ENCODE results near the gene NNT.
"Not testable (repeated sequence)": the region's sequence is repeated elsewhere in the genome, so short reads cannot be mapped to it uniquely, and the experiment has no call there.

NNT gene

DNA sequence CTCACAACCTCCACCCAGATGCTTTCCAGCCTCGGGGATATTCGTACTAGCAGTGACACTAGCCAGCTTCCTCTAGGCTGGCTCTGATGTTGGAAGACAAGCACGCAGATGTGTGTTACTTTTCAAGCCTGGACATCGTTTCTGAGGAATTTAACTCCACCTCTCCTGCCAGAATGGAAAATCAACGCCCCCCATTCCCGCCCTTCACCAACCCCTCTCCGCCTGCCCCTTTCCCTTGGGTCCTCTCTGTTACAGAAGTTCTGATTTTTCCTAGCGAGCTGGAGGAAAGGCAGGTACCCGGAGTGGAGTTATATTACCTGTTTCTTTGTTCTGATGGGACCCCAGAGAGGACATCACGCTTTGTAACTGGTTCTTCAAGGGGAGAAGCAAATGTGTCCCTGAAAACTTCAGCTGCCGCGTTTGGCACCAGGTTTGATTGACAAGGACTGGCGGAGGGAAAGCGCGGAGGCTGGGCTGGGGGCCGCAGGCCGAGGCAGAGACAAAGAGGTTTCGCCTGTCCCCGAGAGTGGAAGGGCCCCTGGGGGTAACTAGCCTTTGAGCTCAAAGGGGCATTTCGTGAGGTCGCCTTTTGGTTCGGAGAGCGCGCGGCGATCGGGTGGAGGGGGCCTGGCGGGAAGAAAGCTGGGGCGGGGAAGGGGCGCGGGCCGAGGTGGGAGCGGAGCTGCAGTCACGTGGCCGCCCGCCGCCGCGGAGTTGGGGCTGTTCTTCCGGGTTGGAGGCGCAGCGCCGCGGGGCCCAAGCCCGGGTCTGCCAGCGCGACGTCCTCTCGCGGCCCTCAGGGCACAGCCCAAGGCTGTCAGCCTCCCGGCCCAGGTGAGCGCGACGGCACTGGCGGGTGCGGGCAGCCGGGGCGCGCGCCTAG lies at the start of gene NNT:
Gene NNT, plus strand, starts transcription at position 720 of the 883 bp plus-strand sequence. CDS start 6,016 bp downstream, outside the sequence.
- peak; percentile 61 to 70 for DNase-seq (ENCODE audit: low spot score in 2 of 2)

GRCh38 chr5:43553381-43553780 lies 49.6 kb upstream of the NNT start:
- H3K4me3 Mint-ChIP-seq, result no peak overlapping the region
- no peak for DNase-seq (ENCODE audit: low spot score in 2 of 2)
- H3K9me3 Mint-ChIP-seq, result no peaks in the 10 kb centered on the region

More for the DNA sequence above, at the start of gene NNT:
- Mint-ChIP-seq H3K27ac (peak within 1 kb of the TSS; percentile 87), H3K4me1 (peaks cover 26% of the 10 kb centered on the region), H3K4me3 (peak within 1 kb of the TSS; percentile 84), H3K9me3 (no peaks in the 10 kb centered on the region), H3K36me3 (peaks cover 13% of the 10 kb centered on the region), H3K27me3 (no peaks in the 10 kb centered on the region)
- peak; percentile 76 for ATAC-seq (ENCODE audit: low read depth)

DNA sequence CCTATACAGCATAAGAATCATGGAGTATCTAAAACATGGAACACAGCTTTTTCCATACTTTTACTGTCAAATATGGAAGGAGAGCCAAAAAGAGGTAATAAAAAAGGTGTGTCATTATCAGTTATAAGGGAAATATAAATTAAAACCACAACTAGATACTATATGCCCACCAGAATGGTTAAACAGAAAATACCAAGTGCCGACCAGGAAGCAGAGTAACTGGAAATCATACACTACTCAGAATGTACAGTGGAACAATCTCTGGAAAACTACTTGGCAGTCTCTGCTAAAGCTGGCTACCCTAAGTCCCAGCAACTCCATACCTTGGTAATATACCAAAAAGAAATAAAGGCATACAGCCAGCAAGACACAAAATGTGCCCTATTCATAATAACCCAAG lies 48.5 kb upstream of the NNT start:
- H3K4me1 Mint-ChIP-seq, result peaks cover 12% of the 10 kb centered on the region
- no peak overlapping the region for H3K4me3 Mint-ChIP-seq
- no peak overlapping the region for H3K27ac Mint-ChIP-seq
- H3K9me3 Mint-ChIP-seq, result no peaks in the 10 kb centered on the region
- ATAC-seq (ENCODE audit: low read depth), result no peak
- no peak for DNase-seq (ENCODE audit: low spot score in 2 of 2)
- peaks cover 2% of the 10 kb centered on the region for H3K27me3 Mint-ChIP-seq
- peaks cover 3% of the 10 kb centered on the region for H3K36me3 Mint-ChIP-seq

More at GRCh38 chr5:43553381-43553780, 49.6 kb upstream of the NNT start:
- Mint-ChIP-seq H3K27me3 (no peaks in the 10 kb centered on the region), H3K27ac (no peak overlapping the region), H3K36me3 (peaks cover 7% of the 10 kb centered on the region), H3K4me1 (peaks cover 14% of the 10 kb centered on the region)
- no peak for ATAC-seq (ENCODE audit: low read depth)

DNA sequence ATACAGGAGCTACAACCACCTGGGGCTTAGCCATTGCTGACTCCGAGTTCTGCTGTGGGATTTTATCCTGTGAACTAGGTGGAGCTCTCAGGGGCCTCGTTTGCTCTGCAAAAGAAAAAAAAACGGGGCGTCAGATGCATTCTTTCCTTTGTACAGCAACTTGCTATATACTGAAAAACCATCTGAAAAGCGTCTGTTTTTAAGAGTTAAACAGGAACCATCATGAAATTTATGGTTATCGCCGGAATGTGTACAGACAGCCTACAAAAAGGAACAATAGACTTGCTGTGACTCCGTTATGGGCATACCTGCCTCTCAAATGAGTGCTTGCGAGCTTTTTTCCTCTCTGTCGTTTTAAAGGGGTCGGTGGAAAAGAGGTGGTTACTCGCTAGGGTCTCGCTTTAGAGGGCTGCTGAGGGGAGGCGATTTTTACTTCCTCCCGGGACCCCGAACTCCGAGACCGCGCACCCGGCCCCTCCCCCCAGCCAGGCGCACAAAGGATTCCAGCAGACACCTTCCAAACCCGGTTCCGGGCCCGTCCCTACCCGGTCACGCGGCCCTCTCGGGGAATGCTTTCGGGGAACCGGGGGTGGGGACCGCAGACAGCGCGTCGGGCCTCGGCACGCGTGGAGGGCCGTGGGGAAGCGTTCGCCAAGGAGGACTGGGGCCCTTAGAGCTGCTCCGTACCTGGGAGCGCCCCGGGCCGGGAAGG lies 46.9 kb upstream of the NNT start:
- no peaks in the 10 kb centered on the region for H3K36me3 Mint-ChIP-seq
- H3K9me3 Mint-ChIP-seq, result no peaks in the 10 kb centered on the region
- peaks cover 2% of the 10 kb centered on the region for H3K27me3 Mint-ChIP-seq
- H3K4me3 Mint-ChIP-seq, result peak overlapping the region; percentile 85
- DNase-seq (ENCODE audit: low spot score in 2 of 2), result peak in 1 of 2 donors; percentile 13
- peak overlapping the region; percentile 92 for H3K27ac Mint-ChIP-seq
- ATAC-seq (ENCODE audit: low read depth), result no peak
- H3K4me1 Mint-ChIP-seq, result peaks cover 10% of the 10 kb centered on the region

GRCh38 chr5:43556607-43556856 lies 46.4 kb upstream of the NNT start:
- peak overlapping the region; percentile 91 for H3K4me3 Mint-ChIP-seq
- H3K27ac Mint-ChIP-seq, result peak overlapping the region; percentile 92
- ATAC-seq (ENCODE audit: low read depth), result peak; percentile 84
- not testable (repeated sequence) for H3K36me3 Mint-ChIP-seq; H3K4me1 Mint-ChIP-seq; H3K27me3 Mint-ChIP-seq; H3K9me3 Mint-ChIP-seq; DNase-seq (ENCODE audit: low spot score in 2 of 2)

DNA sequence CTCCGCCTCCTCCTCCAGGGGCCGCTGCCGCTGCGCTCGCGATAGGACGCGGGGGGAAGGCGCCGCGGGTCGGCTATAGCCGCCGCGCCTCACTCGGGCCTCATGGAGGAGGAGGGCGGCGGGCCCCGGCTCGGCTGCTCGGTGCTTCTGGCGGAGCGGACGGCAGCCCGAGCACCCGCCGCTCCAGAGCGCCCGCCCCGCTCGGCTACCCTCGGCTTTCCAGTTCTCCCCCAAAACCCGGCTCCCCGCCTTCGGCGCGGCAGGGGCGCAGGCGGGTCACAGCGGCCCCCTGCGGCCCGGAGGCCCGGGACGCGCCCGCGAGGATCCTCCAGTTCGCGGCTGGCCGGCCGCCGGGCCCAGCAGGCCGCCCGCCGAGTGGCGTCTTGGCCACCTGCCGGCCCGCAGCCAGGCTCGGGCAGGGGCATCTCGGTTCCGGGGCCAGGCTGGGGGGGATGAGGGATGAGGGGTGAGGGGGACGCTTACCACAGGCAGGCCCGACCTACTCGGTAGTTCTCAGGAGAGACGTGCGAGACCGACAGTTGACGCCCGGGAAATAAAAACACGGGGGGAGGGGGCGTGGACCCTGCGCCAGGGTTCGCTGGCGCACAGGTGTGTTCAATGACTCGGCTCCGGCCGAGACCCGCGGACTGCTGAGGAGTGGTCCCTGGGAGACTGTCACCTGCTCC lies 46.0 kb upstream of the NNT start, which contains the start of gene PAIP1:
Gene PAIP1, minus strand, starts transcription at position 221 of the 686 bp plus-strand sequence. CDS start 231 bp downstream, outside the sequence.
- ATAC-seq (ENCODE audit: low read depth) (peak; percentile 75), DNase-seq (ENCODE audit: low spot score in 2 of 2) (peak; percentile 86 to 89)
- H3K27me3 Mint-ChIP-seq, result peaks cover 2% of the 10 kb centered on the region
- H3K27ac Mint-ChIP-seq, result peak within 1 kb of the TSS; percentile 92
- no peaks in the 10 kb centered on the region for H3K9me3 Mint-ChIP-seq
- peak within 1 kb of the TSS; percentile 91 for H3K4me3 Mint-ChIP-seq
- no peaks in the 10 kb centered on the region for H3K36me3 Mint-ChIP-seq
- peaks cover 9% of the 10 kb centered on the region for H3K4me1 Mint-ChIP-seq

GRCh38 chr5:43560128-43560527 lies 42.9 kb upstream of the NNT start:
- H3K4me1 Mint-ChIP-seq, result peaks cover 7% of the 10 kb centered on the region
- no peaks in the 10 kb centered on the region for H3K9me3 Mint-ChIP-seq
- DNase-seq (ENCODE audit: low spot score in 2 of 2) (no peak), ATAC-seq (ENCODE audit: low read depth) (no peak)
- H3K36me3 Mint-ChIP-seq, result no peaks in the 10 kb centered on the region
- peaks cover 7% of the 10 kb centered on the region for H3K27me3 Mint-ChIP-seq
- no peak overlapping the region for H3K27ac Mint-ChIP-seq
- H3K4me3 Mint-ChIP-seq, result no peak overlapping the region

DNA sequence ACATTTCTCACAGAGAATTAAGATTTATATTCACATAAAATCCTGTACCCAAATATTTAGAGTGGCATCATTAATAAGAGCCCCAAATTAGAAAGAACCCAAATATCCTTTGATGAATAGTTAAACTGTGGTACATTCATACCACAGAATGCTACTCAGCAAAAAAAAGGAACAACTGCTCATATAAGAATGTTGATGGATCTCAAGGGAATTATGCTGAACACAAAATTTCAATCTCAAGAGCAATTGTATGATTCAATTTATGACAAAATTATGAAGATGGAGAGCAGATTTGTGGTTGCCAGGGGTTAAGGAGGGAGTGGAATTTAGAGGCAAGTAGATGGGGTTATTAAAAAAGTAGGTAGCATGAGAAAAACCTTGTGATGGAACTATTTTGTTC lies 41.6 kb upstream of the NNT start:
- Mint-ChIP-seq H3K4me3 (no peak overlapping the region), H3K4me1 (peaks cover 6% of the 10 kb centered on the region)

DNA sequence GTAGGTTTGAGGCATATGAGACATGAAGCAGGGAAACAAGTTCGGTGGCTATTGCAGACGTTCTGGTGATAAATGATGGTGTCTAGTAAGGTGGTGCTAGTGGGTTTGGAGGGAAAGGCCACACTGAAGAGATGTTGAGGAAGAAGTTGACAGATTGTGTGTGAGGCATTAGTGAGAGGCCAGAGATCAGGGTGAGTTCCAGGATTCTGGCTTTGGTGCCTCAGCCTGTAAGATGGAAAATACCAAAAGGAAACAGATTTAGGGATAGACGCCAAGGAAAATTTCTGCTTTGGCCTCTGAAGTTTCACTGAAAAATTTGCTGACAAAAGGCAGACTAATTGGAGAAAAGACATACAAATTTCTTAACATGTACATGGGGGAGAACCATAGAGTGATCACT lies 39.7 kb upstream of the NNT start:
- DNase-seq (ENCODE audit: low spot score in 2 of 2) (no peak), ATAC-seq (ENCODE audit: low read depth) (no peak)
- no peaks in the 10 kb centered on the region for H3K36me3 Mint-ChIP-seq
- H3K27me3 Mint-ChIP-seq, result peaks cover 9% of the 10 kb centered on the region
- no peaks in the 10 kb centered on the region for H3K9me3 Mint-ChIP-seq
- H3K4me3 Mint-ChIP-seq, result no peak overlapping the region
- no peak overlapping the region for H3K27ac Mint-ChIP-seq
- H3K4me1 Mint-ChIP-seq, result peaks cover 3% of the 10 kb centered on the region

More for the DNA sequence above, 41.6 kb upstream of the NNT start:
- Mint-ChIP-seq H3K36me3 (no peaks in the 10 kb centered on the region), H3K27me3 (peaks cover 9% of the 10 kb centered on the region), H3K9me3 (no peaks in the 10 kb centered on the region), H3K27ac (no peak overlapping the region)
- ATAC-seq (ENCODE audit: low read depth), result no peak
- no peak for DNase-seq (ENCODE audit: low spot score in 2 of 2)

DNA sequence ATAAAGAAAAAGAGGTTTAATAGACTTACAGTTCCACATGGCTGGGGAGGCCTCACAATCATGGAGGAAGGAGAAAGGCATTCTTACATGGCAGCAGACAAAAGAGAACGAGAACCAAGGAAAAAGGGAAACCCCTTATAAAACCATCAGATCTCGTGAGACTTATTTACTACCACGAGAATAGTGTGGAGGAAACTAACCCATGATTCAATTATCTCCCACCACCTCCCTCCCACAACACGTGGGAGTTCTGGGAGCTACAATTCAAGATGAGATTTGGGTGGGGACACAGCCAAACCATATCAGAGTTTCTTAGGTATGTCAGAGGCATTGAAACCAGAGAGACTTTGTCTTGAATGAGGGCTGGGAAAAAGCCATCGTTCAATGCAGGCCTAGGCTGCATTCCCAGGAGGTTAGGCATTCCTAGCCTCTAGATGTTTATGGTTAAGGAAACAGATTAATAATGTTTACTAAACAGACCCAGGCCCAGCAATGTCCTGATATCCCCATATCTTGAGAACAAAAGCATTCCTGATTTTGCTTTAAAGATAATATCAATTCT lies 38.6 kb upstream of the NNT start:
- Mint-ChIP-seq H3K27me3 (peaks cover 7% of the 10 kb centered on the region), H3K27ac (no peak overlapping the region)
- no peak for DNase-seq (ENCODE audit: low spot score in 2 of 2)

GRCh38 chr5:43565043-43565442 lies 37.9 kb upstream of the NNT start:
- Mint-ChIP-seq H3K9me3 (no peaks in the 10 kb centered on the region), H3K27me3 (peaks cover 7% of the 10 kb centered on the region), H3K4me1 (no peaks in the 10 kb centered on the region), H3K36me3 (no peaks in the 10 kb centered on the region), H3K4me3 (no peak overlapping the region), H3K27ac (no peak overlapping the region)
- ATAC-seq (ENCODE audit: low read depth), result no peak
- no peak for DNase-seq (ENCODE audit: low spot score in 2 of 2)

More for the DNA sequence above, 38.6 kb upstream of the NNT start:
- ATAC-seq (ENCODE audit: low read depth), result no peak
- Mint-ChIP-seq H3K4me1 (no peaks in the 10 kb centered on the region), H3K9me3 (no peaks in the 10 kb centered on the region), H3K4me3 (no peak overlapping the region), H3K36me3 (no peaks in the 10 kb centered on the region)

DNA sequence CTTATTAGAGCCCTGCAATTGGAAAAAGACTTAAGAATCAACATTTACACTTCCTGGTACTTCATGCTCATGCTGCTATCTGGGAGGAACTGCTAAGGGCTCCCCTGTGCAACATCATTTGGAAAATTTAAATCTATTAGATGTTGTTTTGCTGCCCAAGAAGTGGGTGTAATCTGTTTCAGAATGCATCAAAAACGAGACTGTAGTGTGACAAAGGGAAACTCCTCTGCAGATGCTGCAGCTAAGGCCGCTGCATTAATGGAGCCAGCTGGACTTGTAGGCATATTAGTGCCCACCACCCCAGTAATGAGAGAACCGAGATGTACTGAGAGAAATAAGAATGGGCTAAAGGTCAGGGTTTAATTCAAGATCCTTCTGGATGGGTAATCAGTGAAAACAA lies 35.0 kb upstream of the NNT start:
- no peaks in the 10 kb centered on the region for H3K36me3 Mint-ChIP-seq

DNA sequence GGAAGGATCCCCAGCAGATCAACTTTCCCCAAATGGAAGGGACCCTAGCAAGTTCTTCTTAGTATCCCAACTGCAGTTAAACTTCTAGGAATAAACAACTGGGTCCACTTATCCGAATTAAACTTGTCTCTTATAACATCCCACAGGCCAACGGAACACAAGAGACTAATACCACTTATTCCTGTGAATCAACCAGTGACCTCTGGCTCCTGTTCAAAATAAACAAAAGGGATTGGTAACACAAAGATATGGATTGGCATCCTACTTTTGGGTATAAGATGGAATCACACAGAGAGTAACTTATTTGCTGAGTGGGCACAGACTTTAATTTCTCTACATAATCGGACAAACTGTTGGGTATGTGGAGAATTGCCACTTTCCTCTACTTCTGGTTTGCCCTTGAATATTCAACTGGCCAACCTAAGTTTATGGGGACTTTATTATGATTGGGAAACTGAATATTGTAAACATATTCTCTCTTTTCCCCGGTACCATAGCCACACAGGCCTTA lies 33.7 kb upstream of the NNT start:
- H3K4me3 Mint-ChIP-seq, result no peak overlapping the region
- H3K27me3 Mint-ChIP-seq, result peaks cover 2% of the 10 kb centered on the region
- ATAC-seq (ENCODE audit: low read depth) (no peak), DNase-seq (ENCODE audit: low spot score in 2 of 2) (no peak)
- no peaks in the 10 kb centered on the region for H3K36me3 Mint-ChIP-seq
- H3K27ac Mint-ChIP-seq, result no peak overlapping the region
- H3K4me1 Mint-ChIP-seq, result no peaks in the 10 kb centered on the region
- no peaks in the 10 kb centered on the region for H3K9me3 Mint-ChIP-seq

More for the DNA sequence above, 35.0 kb upstream of the NNT start:
- peaks cover 5% of the 10 kb centered on the region for H3K27me3 Mint-ChIP-seq
- no peaks in the 10 kb centered on the region for H3K9me3 Mint-ChIP-seq
- ATAC-seq (ENCODE audit: low read depth) (no peak), DNase-seq (ENCODE audit: low spot score in 2 of 2) (no peak)
- H3K4me1 Mint-ChIP-seq, result no peaks in the 10 kb centered on the region
- H3K27ac Mint-ChIP-seq, result no peak overlapping the region
- H3K4me3 Mint-ChIP-seq, result no peak overlapping the region
